ENCODE data around the gene LTBP1. TPM values are rescaled to one million over a fixed set of nuclear protein-coding genes. Genes with fewer than 3 reads are reported as not detected.

Gene LTBP1
- total RNA-seq, 2 experiments from 2014 or later, result 0.06 TPM; not detected in 1

- intact Hi-C loops (cut with DNase I, micrococcal nuclease), result no loop called here
- no peaks in the 10 kb centered on the region for H3K36me3 ChIP-seq (ENCODE audit: insufficient read depth, low read length)
- no peak for DNase-seq
- Mint-ChIP-seq H3K9me3 (no peaks in the 10 kb centered on the region), H3K36me3 (ENCODE audit: low read depth) (no peaks in the 10 kb centered on the region), H3K27ac (no peak overlapping the region), H3K27me3 (peaks cover 15% of the 10 kb centered on the region), H3K4me3 (no peak overlapping the region), H3K4me1 (ENCODE audit: low read depth) (no peaks in the 10 kb centered on the region)
- no peak overlapping the region for H3K27ac ChIP-seq (ENCODE audit: low read depth in 1 of 2, low read length in 2 of 2)
- ChIA-PET CTCF (no interaction called here), POLR2A (no interaction called here)
- no peaks in the 10 kb centered on the region for H3K4me1 ChIP-seq (ENCODE audit: insufficient read depth, low read length)
- peaks cover 3% of the 10 kb centered on the region in 2 experiments for H3K27me3 ChIP-seq (ENCODE audit: control insufficient read depth in 1 of 2, insufficient read depth in 2 of 2, low read length in 2 of 2)
- H3K4me3 ChIP-seq (ENCODE audit: low read length), result no peak overlapping the region
- no peak for ATAC-seq (ENCODE audit: poor library complexity)
- no peak for TF ChIP-seq CTCF (IDR thresholded peaks at IDR 0.05)
- no peaks in the 10 kb centered on the region for H3K9me3 ChIP-seq (ENCODE audit: control insufficient read depth in 1 of 2, insufficient read depth in 1 of 2, low read length in 2 of 2)
These were observed 13.5 kb downstream of the LTBP1 start for GRCh38 chr2:32960238-32960637.

- Histone ChIP-seq H3K27ac (ENCODE audit: low read depth in 1 of 2, low read length in 2 of 2) (no peak overlapping the region), H3K4me1 (ENCODE audit: insufficient read depth, low read length) (no peaks in the 10 kb centered on the region), H3K4me3 (ENCODE audit: low read length) (no peak overlapping the region), H3K9me3 (ENCODE audit: control insufficient read depth in 1 of 2, insufficient read depth in 1 of 2, low read length in 2 of 2) (no peaks in the 10 kb centered on the region), H3K36me3 (ENCODE audit: insufficient read depth, low read length) (no peaks in the 10 kb centered on the region), H3K27me3 (ENCODE audit: control insufficient read depth in 1 of 2, insufficient read depth in 2 of 2, low read length in 2 of 2) (peaks cover 3% of the 10 kb centered on the region in 2 experiments)
- DNase-seq, result no peak
- Mint-ChIP-seq H3K27me3 (peaks cover 15% of the 10 kb centered on the region), H3K36me3 (ENCODE audit: low read depth) (no peaks in the 10 kb centered on the region), H3K4me3 (no peak overlapping the region), H3K27ac (no peak overlapping the region), H3K4me1 (ENCODE audit: low read depth) (no peaks in the 10 kb centered on the region), H3K9me3 (no peaks in the 10 kb centered on the region)
- no peak for ATAC-seq (ENCODE audit: poor library complexity)
- POLR2A ChIA-PET, result no interaction called here
- CTCF ChIA-PET, result no interaction called here
- intact Hi-C loops (cut with DNase I, micrococcal nuclease), result no loop called here
- TF ChIP-seq CTCF (IDR thresholded peaks at IDR 0.05), result no peak
These were observed 14.1 kb downstream of the LTBP1 start for GRCh38 chr2:32960647-32961403.

- Mint-ChIP-seq H3K36me3 (ENCODE audit: low read depth) (no peaks in the 10 kb centered on the region), H3K4me1 (ENCODE audit: low read depth) (no peaks in the 10 kb centered on the region), H3K27ac (no peak overlapping the region), H3K9me3 (no peaks in the 10 kb centered on the region), H3K4me3 (no peak overlapping the region), H3K27me3 (peaks cover 9% of the 10 kb centered on the region)
- peaks cover 3% of the 10 kb centered on the region in 2 experiments for H3K27me3 ChIP-seq (ENCODE audit: control insufficient read depth in 1 of 2, insufficient read depth in 2 of 2, low read length in 2 of 2)
- H3K9me3 ChIP-seq (ENCODE audit: control insufficient read depth in 1 of 2, insufficient read depth in 1 of 2, low read length in 2 of 2), result no peaks in the 10 kb centered on the region
- no peak overlapping the region for H3K27ac ChIP-seq (ENCODE audit: low read depth in 1 of 2, low read length in 2 of 2)
- no peak overlapping the region for H3K4me3 ChIP-seq (ENCODE audit: low read length)
- DNase-seq, result no peak
- H3K36me3 ChIP-seq (ENCODE audit: insufficient read depth, low read length), result no peaks in the 10 kb centered on the region
- no peak for ATAC-seq (ENCODE audit: poor library complexity)
- intact Hi-C loops (cut with DNase I, micrococcal nuclease), result no loop called here
- POLR2A ChIA-PET, result no interaction called here
- no peak for TF ChIP-seq CTCF (IDR thresholded peaks at IDR 0.05)
- no peaks in the 10 kb centered on the region for H3K4me1 ChIP-seq (ENCODE audit: insufficient read depth, low read length)
- CTCF ChIA-PET, result no interaction called here
These were observed 15.9 kb downstream of the LTBP1 start for GRCh38 chr2:32962690-32963089.
